ENCODE data around the gene DCST2. TPM values are rescaled to one million over a fixed set of nuclear protein-coding genes. Genes with fewer than 3 reads are reported as not detected.

The DCST2 gene
- total and polyA plus RNA-seq, 9 of the 15 experiments (the other 6 are each of a cell fraction or from before 2014, with no cell fraction given) = 0.09 to 0.49 (median 0.11) TPM; not detected in 3

DNA sequence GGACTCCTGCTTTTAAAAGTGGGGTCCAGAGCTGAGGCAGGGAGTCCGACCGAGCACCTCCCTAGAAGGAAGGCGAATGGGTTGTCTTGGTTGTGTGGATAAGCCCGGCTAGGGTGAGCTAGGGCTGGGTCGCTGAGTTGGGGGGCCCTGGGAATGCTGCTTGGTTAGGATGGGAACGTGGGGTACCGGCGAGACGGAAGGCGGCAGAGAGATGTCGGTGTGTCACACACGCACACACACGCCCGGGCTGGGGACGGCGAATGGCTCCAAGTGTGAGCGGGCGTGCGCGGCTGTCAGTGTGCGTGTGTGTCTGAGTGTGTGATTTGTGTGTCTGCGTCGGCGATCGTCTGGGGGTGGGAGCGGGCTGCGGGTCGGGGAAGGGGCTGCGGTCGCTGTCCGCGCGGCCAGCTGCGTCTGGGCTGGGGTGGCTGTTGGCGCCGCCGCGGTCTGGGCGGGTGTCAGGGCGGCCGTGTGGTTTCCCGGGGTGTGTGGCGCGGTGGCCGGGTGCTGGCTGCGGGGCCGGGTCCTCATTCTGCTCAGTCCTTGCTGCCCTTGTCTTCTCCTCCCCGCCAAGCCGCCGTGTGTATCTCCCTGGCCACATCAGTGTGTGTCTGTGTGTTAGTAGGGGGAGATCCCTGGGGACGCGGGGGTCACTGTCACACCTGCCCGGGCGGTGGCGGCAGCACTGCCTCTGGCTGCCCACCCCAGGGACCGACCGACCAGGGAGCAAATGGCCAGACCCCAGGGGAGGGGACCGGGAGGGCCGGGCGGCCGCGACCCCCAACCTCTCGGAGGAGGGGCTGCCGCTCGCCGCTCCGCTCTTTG lies 46.1 kb upstream of the DCST2 start (continued):
- TF ChIP-seq, protein P1, sequence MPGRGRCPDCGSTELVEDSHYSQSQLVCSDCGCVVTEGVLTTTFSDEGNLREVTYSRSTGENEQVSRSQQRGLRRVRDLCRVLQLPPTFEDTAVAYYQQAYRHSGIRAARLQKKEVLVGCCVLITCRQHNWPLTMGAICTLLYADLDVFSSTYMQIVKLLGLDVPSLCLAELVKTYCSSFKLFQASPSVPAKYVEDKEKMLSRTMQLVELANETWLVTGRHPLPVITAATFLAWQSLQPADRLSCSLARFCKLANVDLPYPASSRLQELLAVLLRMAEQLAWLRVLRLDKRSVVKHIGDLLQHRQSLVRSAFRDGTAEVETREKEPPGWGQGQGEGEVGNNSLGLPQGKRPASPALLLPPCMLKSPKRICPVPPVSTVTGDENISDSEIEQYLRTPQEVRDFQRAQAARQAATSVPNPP (IDR thresholded peaks at IDR 0.05; ENCODE audit: borderline replicate concordance, insufficient read depth, insufficient read length) = no peak
- TF ChIP-seq, protein P2, sequence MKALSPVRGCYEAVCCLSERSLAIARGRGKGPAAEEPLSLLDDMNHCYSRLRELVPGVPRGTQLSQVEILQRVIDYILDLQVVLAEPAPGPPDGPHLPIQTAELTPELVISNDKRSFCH (CRISPR knock-in tag; IDR thresholded peaks at IDR 0.05) = no peak
- TF ChIP-seq, protein P2 (tag; IDR thresholded peaks at IDR 0.05) = no peak
- TF ChIP-seq, protein P3, sequence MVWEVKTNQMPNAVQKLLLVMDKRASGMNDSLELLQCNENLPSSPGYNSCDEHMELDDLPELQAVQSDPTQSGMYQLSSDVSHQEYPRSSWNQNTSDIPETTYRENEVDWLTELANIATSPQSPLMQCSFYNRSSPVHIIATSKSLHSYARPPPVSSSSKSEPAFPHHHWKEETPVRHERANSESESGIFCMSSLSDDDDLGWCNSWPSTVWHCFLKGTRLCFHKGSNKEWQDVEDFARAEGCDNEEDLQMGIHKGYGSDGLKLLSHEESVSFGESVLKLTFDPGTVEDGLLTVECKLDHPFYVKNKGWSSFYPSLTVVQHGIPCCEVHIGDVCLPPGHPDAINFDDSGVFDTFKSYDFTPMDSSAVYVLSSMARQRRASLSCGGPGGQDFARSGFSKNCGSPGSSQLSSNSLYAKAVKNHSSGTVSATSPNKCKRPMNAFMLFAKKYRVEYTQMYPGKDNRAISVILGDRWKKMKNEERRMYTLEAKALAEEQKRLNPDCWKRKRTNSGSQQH (CRISPR knock-in tag; IDR thresholded peaks at IDR 0.05) = no peak
- TF ChIP-seq ZNF23 (CRISPR knock-in tag; IDR thresholded peaks at IDR 0.05) = no peak
- TF ChIP-seq ELF4 (CRISPR knock-in tag; IDR thresholded peaks at IDR 0.05) = no peak
- TF ChIP-seq, protein P4, sequence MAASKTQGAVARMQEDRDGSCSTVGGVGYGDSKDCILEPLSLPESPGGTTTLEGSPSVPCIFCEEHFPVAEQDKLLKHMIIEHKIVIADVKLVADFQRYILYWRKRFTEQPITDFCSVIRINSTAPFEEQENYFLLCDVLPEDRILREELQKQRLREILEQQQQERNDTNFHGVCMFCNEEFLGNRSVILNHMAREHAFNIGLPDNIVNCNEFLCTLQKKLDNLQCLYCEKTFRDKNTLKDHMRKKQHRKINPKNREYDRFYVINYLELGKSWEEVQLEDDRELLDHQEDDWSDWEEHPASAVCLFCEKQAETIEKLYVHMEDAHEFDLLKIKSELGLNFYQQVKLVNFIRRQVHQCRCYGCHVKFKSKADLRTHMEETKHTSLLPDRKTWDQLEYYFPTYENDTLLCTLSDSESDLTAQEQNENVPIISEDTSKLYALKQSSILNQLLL (CRISPR knock-in tag; IDR thresholded peaks at IDR 0.05; ENCODE audit: borderline replicate concordance) = no peak
- TF ChIP-seq MTA1 (IDR thresholded peaks at IDR 0.05; ENCODE audit: borderline replicate concordance) = no peak
- TF ChIP-seq, protein P5, sequence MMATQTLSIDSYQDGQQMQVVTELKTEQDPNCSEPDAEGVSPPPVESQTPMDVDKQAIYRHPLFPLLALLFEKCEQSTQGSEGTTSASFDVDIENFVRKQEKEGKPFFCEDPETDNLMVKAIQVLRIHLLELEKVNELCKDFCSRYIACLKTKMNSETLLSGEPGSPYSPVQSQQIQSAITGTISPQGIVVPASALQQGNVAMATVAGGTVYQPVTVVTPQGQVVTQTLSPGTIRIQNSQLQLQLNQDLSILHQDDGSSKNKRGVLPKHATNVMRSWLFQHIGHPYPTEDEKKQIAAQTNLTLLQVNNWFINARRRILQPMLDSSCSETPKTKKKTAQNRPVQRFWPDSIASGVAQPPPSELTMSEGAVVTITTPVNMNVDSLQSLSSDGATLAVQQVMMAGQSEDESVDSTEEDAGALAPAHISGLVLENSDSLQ (IDR thresholded peaks at IDR 0.05) = 0 out of 2 replicates have a peak, but pooled peaks have one; percentile 10
- TF ChIP-seq, protein P6, sequence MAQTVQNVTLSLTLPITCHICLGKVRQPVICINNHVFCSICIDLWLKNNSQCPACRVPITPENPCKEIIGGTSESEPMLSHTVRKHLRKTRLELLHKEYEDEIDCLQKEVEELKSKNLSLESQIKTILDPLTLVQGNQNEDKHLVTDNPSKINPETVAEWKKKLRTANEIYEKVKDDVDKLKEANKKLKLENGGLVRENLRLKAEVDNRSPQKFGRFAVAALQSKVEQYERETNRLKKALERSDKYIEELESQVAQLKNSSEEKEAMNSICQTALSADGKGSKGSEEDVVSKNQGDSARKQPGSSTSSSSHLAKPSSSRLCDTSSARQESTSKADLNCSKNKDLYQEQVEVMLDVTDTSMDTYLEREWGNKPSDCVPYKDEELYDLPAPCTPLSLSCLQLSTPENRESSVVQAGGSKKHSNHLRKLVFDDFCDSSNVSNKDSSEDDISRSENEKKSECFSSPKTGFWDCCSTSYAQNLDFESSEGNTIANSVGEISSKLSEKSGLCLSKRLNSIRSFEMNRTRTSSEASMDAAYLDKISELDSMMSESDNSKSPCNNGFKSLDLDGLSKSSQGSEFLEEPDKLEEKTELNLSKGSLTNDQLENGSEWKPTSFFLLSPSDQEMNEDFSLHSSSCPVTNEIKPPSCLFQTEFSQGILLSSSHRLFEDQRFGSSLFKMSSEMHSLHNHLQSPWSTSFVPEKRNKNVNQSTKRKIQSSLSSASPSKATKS (CRISPR knock-in tag; IDR thresholded peaks at IDR 0.05) = no peak
- no peak for TF ChIP-seq HDAC2 (IDR thresholded peaks at IDR 0.05)
- no peak for TF ChIP-seq CC2D1A (IDR thresholded peaks at IDR 0.05)
- no peak for TF ChIP-seq ZNF589 (CRISPR knock-in tag; IDR thresholded peaks at IDR 0.05; ENCODE audit: low read depth)
- TF ChIP-seq, protein P7, sequence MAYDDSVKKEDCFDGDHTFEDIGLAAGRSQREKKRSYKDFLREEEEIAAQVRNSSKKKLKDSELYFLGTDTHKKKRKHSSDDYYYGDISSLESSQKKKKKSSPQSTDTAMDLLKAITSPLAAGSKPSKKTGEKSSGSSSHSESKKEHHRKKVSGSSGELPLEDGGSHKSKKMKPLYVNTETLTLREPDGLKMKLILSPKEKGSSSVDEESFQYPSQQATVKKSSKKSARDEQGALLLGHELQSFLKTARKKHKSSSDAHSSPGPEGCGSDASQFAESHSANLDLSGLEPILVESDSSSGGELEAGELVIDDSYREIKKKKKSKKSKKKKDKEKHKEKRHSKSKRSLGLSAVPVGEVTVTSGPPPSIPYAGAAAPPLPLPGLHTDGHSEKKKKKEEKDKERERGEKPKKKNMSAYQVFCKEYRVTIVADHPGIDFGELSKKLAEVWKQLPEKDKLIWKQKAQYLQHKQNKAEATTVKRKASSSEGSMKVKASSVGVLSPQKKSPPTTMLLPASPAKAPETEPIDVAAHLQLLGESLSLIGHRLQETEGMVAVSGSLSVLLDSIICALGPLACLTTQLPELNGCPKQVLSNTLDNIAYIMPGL (CRISPR knock-in tag; IDR thresholded peaks at IDR 0.05) = no peak
- no peak for TF ChIP-seq SMARCA5 (IDR thresholded peaks at IDR 0.05)
- TF ChIP-seq ETV6 (IDR thresholded peaks at IDR 0.05; ENCODE audit: borderline replicate concordance in 1 of 2, low read depth in 2 of 2, low read length in 1 of 2) = no peak
- TF ChIP-seq ETV6 (CRISPR knock-in tag; IDR thresholded peaks at IDR 0.05; ENCODE audit: borderline replicate concordance) = no peak
- TF ChIP-seq DPF2 (IDR thresholded peaks at IDR 0.05) = no peak
- TF ChIP-seq ZFP36 (IDR thresholded peaks at IDR 0.05; ENCODE audit: low read depth, low read length, partially characterized antibody) = no peak

Measured in K562 (cell line).